Adrenal gland (tissue), 12 donors: Measurements from ENCODE around the gene SLC23A1. TPM values are rescaled to one million over a fixed set of nuclear protein-coding genes. Genes with fewer than 3 reads are reported as not detected.

Experiments used
- DNase-seq, 7 donors: peaks; one replicate each; pipeline ENCODE4 v3.0.0-alpha.2; 2019 to 2020
- H3K27ac ChIP-seq, 5 donors: fragments of 200-600 bp; sonication (generic) in 4 of 5; 1 replicate in 3 of 5; 2 replicates in 2 of 5; pipeline versions ENCODE4 v1.5.1 to v1.8.0; 2016 to 2020; ENCODE audit warnings: mild to moderate bottlenecking in 1 of 5
- H3K27me3 ChIP-seq: fragments of 200-600 bp; 2 replicates; pipeline ENCODE4 v1.8.0; 2021
- H3K36me3 ChIP-seq, 2 donors: fragments of 200-600 bp; replicated peaks in 1 of 2; 1 replicate in 1 of 2; 2 replicates in 1 of 2; pipeline versions ENCODE4 v1.5.1 to v1.8.0; 2018 to 2022
- H3K4me1 ChIP-seq, 2 donors: fragments of 200-600 bp; replicated peaks in 1 of 2; 1 replicate in 1 of 2; 2 replicates in 1 of 2; pipeline versions ENCODE4 v1.5.1 to v1.8.0; 2018 to 2021
- H3K4me3 ChIP-seq, 4 donors: fragments of 200-600 bp; sonication (generic) in 3 of 4; one replicate each; pipeline ENCODE4 v1.5.1; 2016 to 2018
- H3K9me3 ChIP-seq, 3 donors: fragments of 200-600 bp; sonication (generic) in 1 of 3; replicated peaks in 1 of 3; 1 replicate in 2 of 3; 2 replicates in 1 of 3; pipeline versions ENCODE4 v1.5.1 to v1.8.0; 2016 to 2021
- POLR2A ChIP-seq, 2 donors: fragments of 450-650 bp; IDR thresholded peaks; one replicate each; pipeline ENCODE4 v1.6.1; 2017; ENCODE audit warnings: antibody characterized with exemption in 2 of 2, mild to moderate bottlenecking in 2 of 2, moderate library complexity in 1 of 2
- WGBS, 4 donors: extraction: QIAGEN DNeasy Blood & Tissue Kit in 2 of 4; methylation state at CpG; one replicate each; pipeline versions ENCODE4 v1.1.5 to v1.1.7; 2013 to 2017; 5-methylcytosine and 5-hydroxymethylcytosine counted together
- intact Hi-C, 2 donors: fragments of 100-400 bp; cut with DNase I; formaldehyde crosslinking; loops; one replicate each; pipeline versions ENCODE4 v1.14.1 to v1.15.0; 2022 to 2023
- polyA plus RNA-seq, 3 donors: library from polyadenylated mRNA; stranded (reverse); fragments of 200-250 nt in 2 of 3; fragments of 350-450 nt in 1 of 3; fragmentation: Illumina TruSeq in 1 of 3; extraction: RNeasy Lipid Tissue Mini Kit (QIAGEN cat#74804) in 1 of 3; gene quantifications; one replicate each; pipeline ENCODE4 v1.2.3, GENCODE V29; 2013 to 2014
- total RNA-seq, 9 donors: library from RNA; depleted of rRNA in 4 of 9; stranded (reverse); fragments of >200 nt in 4 of 9; fragments of 120-200 nt in 1 of 9; fragmentation: NEBNext Ultra II Directional in 1 of 9; extraction: Animal tissue kit (Norgen Biotek cat#: 25700) in 1 of 9; gene quantifications; one replicate each; pipeline versions ENCODE4 v1.1.0 to v1.2.4, GENCODE V29; 2013 to 2023
- TF ChIP-seq, protein P1 (sequence below), 6 experiments: fragments of 450-650 bp in 4 of 6; fragments of 200-600 bp in 2 of 6; sonication (generic) in 1 of 6; IDR thresholded peaks; 1 replicate in 5 of 6; 2 replicates in 1 of 6; pipeline versions ENCODE4 v1.5.1 to v1.8.0; 2016 to 2021; ENCODE audit warnings: antibody characterized with exemption in 6 of 6, mild to moderate bottlenecking in 2 of 6, moderate library complexity in 1 of 6
- donor health status: healthy with polysubstance abuse.
- donor health status: Bipolar disorder and iron deficiency.
- donor health status: DM: yes; HTN: yes; CAD: no.
- donor health status: DM: no; HTN: no; CAD: no.
- donor health status: DM: no; HTN: no; CAD: no.
- donor health status: DM: yes; HTN: yes; CAD: no.

Gene SLC23A1
- total and polyA plus RNA-seq, 12 donors = 0.06 to 0.46 (median 0.14) TPM; not detected in 8

GRCh38 chr5:139408191-139408590 is 25.1 kb upstream of the SLC23A1 start:
- intact Hi-C loops = no loop called here
- TF ChIP-seq, protein P1, sequence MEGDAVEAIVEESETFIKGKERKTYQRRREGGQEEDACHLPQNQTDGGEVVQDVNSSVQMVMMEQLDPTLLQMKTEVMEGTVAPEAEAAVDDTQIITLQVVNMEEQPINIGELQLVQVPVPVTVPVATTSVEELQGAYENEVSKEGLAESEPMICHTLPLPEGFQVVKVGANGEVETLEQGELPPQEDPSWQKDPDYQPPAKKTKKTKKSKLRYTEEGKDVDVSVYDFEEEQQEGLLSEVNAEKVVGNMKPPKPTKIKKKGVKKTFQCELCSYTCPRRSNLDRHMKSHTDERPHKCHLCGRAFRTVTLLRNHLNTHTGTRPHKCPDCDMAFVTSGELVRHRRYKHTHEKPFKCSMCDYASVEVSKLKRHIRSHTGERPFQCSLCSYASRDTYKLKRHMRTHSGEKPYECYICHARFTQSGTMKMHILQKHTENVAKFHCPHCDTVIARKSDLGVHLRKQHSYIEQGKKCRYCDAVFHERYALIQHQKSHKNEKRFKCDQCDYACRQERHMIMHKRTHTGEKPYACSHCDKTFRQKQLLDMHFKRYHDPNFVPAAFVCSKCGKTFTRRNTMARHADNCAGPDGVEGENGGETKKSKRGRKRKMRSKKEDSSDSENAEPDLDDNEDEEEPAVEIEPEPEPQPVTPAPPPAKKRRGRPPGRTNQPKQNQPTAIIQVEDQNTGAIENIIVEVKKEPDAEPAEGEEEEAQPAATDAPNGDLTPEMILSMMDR (IDR thresholded peaks at IDR 0.05) = no peak
- TF ChIP-seq POLR2A (IDR thresholded peaks at IDR 0.05) = no peak
- DNase-seq = peak in 1 of 7 donors; percentile 4

GRCh38 chr5:139407517-139407916 is 24.4 kb upstream of the SLC23A1 start:
- TF ChIP-seq, protein P1 (IDR thresholded peaks at IDR 0.05) = no peak
- no peak for TF ChIP-seq POLR2A (IDR thresholded peaks at IDR 0.05)
- intact Hi-C loops = no loop called here
- Histone ChIP-seq H3K4me1 (peaks cover 4 to 14% of the 10 kb centered on the region in 2 donors), H3K9me3 (no peaks in the 10 kb centered on the region), H3K36me3 (no peaks in the 10 kb centered on the region), H3K4me3 (no peak overlapping the region), H3K27me3 (no peaks in the 10 kb centered on the region), H3K27ac (no peak overlapping the region)
- DNase-seq = peak in 1 of 7 donors; percentile 2

More at GRCh38 chr5:139408191-139408590, 25.1 kb upstream of the SLC23A1 start:
- Histone ChIP-seq H3K4me1 (peaks cover 4 to 10% of the 10 kb centered on the region in 2 donors), H3K27ac (no peak overlapping the region), H3K27me3 (no peaks in the 10 kb centered on the region), H3K4me3 (no peak overlapping the region), H3K36me3 (no peaks in the 10 kb centered on the region), H3K9me3 (no peaks in the 10 kb centered on the region)
- WGBS, 4 donors = 90 to 94% (median 90%) methylated on average over 7 of the region's 7 CpGs

DNA sequence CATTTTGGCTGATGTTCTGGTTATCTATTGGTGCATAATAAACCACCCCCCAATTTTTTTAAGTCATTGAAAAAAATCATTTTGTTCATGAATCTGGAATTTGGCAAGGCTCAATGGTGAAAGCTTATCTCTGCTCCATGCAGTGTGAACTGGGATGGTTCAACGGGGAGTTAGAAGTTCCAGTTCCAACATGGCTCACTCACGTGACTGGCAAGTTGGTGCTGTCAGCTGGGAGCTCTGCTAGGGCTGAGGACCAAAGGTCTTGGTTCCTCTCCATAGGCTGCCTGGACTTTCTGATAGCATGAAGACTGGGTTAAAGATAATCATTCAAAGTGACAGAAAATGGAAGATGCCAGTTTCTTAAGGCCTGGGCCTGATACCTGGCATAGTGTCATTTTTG is 23.9 kb upstream of the SLC23A1 start:
- WGBS, 4 donors = 76 to 100% (median 86%) methylated on average over 2 of the region's 2 CpGs
- intact Hi-C loops = no loop called here

DNA sequence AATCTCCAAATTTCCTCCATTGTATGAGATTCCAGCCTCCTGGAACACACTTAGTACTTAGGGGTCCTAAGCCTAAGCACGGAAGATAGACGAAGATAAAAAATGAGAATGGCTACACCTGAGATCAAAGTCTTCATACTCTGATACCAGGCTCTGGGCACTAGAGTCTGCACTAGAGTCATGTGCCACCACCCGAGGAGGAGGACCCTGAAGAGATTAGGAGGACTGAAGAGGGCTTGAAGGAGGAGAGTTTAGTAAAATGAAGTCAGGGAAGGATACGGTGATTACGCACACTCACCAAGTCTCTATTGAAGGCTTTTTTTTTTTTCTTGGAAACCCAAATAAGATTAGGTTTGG is 21.4 kb upstream of the SLC23A1 start:
- Histone ChIP-seq H3K36me3 (no peaks in the 10 kb centered on the region), H3K9me3 (no peaks in the 10 kb centered on the region), H3K4me1 (peaks cover 4 to 14% of the 10 kb centered on the region in 2 donors), H3K27ac (peak overlapping the region; percentile 74 to 98 (median 93)), H3K27me3 (no peaks in the 10 kb centered on the region), H3K4me3 (peak overlapping the region in 2 of 4 donors; percentile 33 to 58)
- TF ChIP-seq, protein P1 (IDR thresholded peaks at IDR 0.05) = no peak
- no peak for TF ChIP-seq POLR2A (IDR thresholded peaks at IDR 0.05)
- 64 to 68% (median 65%) methylated on average over 5 of the region's 5 CpGs for WGBS, 4 donors
- intact Hi-C loops = no loop called here
- peak in 1 of 7 donors; percentile 5 for DNase-seq

More for the DNA sequence above, 23.9 kb upstream of the SLC23A1 start:
- TF ChIP-seq, protein P1 (IDR thresholded peaks at IDR 0.05) = no peak
- TF ChIP-seq POLR2A (IDR thresholded peaks at IDR 0.05) = no peak
- no peaks in the 10 kb centered on the region for H3K27me3 ChIP-seq
- no peak overlapping the region for H3K4me3 ChIP-seq
- no peak overlapping the region for H3K27ac ChIP-seq
- peaks cover 4 to 14% of the 10 kb centered on the region in 2 donors for H3K4me1 ChIP-seq
- H3K9me3 ChIP-seq = no peaks in the 10 kb centered on the region
- DNase-seq = peak in 2 of 7 donors; percentile 4 to 10
- H3K36me3 ChIP-seq = no peaks in the 10 kb centered on the region
